K562 (cell line): Measurements from ENCODE around the gene PRRC2A. TPM values are rescaled to one million over a fixed set of nuclear protein-coding genes. Genes with fewer than 3 reads are reported as not detected.

Experiments used
- BCLAF1 ChIP-seq, 2 experiments: fragments of 450-650 bp in 1 of 2; IDR thresholded peaks; 2 replicates each; pipeline ENCODE4 v1.6.1; 2011 to 2017; ENCODE audit warnings: low read depth in 2 of 2, antibody characterized with exemption in 1 of 2, borderline replicate concordance in 1 of 2, low read length in 1 of 2, mild to moderate bottlenecking in 1 of 2, mixed read lengths in 1 of 2; ENCODE audit not compliant: control insufficient read depth in 1 of 2
- CBFA2T2 ChIP-seq: fragments of 450-650 bp; conservative IDR thresholded peaks from 2 replicates; pipeline ENCODE4 v1.6.1; 2017; ENCODE audit warnings: mild to moderate bottlenecking
- CSDE1 ChIP-seq, 2 experiments: fragments of 450-650 bp; IDR thresholded peaks; 2 replicates each; pipeline ENCODE4 v1.6.1; 2016; ENCODE audit warnings: mild to moderate bottlenecking in 1 of 2
- MTA3 ChIP-seq: fragments of 450-650 bp; formaldehyde crosslinking; IDR thresholded peaks from 2 replicates; pipeline ENCODE4 v1.6.1; 2017; ENCODE audit warnings: mild to moderate bottlenecking, borderline replicate concordance
- MTF1 ChIP-seq: fragments of 250-450 bp; sonication (Bioruptor Pico); IDR thresholded peaks from 2 replicates; pipeline ENCODE4 v1.9.0; 2021; ENCODE audit warnings: moderate library complexity, mild to moderate bottlenecking, inconsistent platforms, borderline replicate concordance
- MXI1 ChIP-seq: IDR thresholded peaks from 2 replicates; pipeline ENCODE4 v1.6.1; 2011; ENCODE audit warnings: low read depth, mild to moderate bottlenecking, improper control_type of control experiment, low read length
- NFIX ChIP-seq: fragments of 250-450 bp; sonication (Bioruptor Pico); IDR thresholded peaks from 2 replicates; pipeline ENCODE4 v1.4.0; 2020; ENCODE audit warnings: low read depth, mild to moderate bottlenecking, moderate library complexity
- OTX1 ChIP-seq: fragments of 450-650 bp; formaldehyde crosslinking; IDR thresholded peaks from 2 replicates; pipeline ENCODE4 v1.4.0; 2022; ENCODE audit warnings: mild to moderate bottlenecking
- PRDM10 ChIP-seq: fragments of 450-650 bp; IDR thresholded peaks from 2 replicates; pipeline ENCODE4 v1.6.1; 2018; ENCODE audit not compliant: partially characterized antibody
- PREB ChIP-seq: sonication (generic); formaldehyde crosslinking; IDR thresholded peaks from 2 replicates; pipeline ENCODE4 v1.8.1; 2023; ENCODE audit warnings: mild to moderate bottlenecking, missing genetic modification reagents
- RAD21 ChIP-seq, 2 experiments: fragments of 250-450 bp in 1 of 2; fragments of 450-650 bp in 1 of 2; sonication (Bioruptor Pico) in 1 of 2; formaldehyde crosslinking in 1 of 2; IDR thresholded peaks in 1 of 2; conservative IDR thresholded peaks in 1 of 2; 2 replicates each; pipeline versions ENCODE4 v1.4.0 to v1.8.0; 2020 to 2022; ENCODE audit warnings: mild to moderate bottlenecking in 2 of 2, moderate library complexity in 1 of 2
- SIX5 ChIP-seq, 2 experiments: IDR thresholded peaks; 2 replicates each; pipeline ENCODE4 v1.6.1; 2011; ENCODE audit warnings: low read length in 2 of 2, borderline replicate concordance in 1 of 2, low read depth in 1 of 2, mild to moderate bottlenecking in 1 of 2, moderate library complexity in 1 of 2; ENCODE audit not compliant: insufficient read depth in 1 of 2
- TBP ChIP-seq: optimal IDR thresholded peaks from 2 replicates; pipeline ENCODE3; 2011; ENCODE audit warnings: low read depth, low read length, improper control_type of control experiment
- TCF7L2 ChIP-seq: fragments of 150-350 bp; IDR thresholded peaks from 2 replicates; pipeline ENCODE4 v1.6.1; 2016; ENCODE audit warnings: low read depth, mild to moderate bottlenecking, low read length, moderate library complexity
- TEAD2 ChIP-seq: fragments of 450-650 bp; IDR thresholded peaks from 2 replicates; pipeline ENCODE4 v1.6.1; 2016; ENCODE audit warnings: missing genetic modification characterization, control low read depth, missing compliant biosample characterization
- USF2 ChIP-seq: sonication (generic); formaldehyde crosslinking; IDR thresholded peaks from 2 replicates; pipeline ENCODE4 v1.5.0; 2020; ENCODE audit warnings: missing genetic modification reagents
- polyA plus RNA-seq, 8 experiments: library from polyadenylated mRNA; depleted of rRNA in 4 of 8; stranded (reverse) in 5 of 8; unstranded in 3 of 8; fragments of >200 nt; fragmentation: Nextera tagmentation in 2 of 8; fragmentation: Illumina TruSeq in 1 of 8; extraction: Ambion mirVana in 2 of 8; extraction: Trizol in 1 of 8; gene quantifications; 2 replicates each; pipeline versions ENCODE4 v1.2.1 to v1.2.3, GENCODE V29; 2011 to 2014; ENCODE audit warnings: inconsistent platforms in 1 of 8, missing spikeins in 1 of 8
- total RNA-seq, 7 experiments: library from RNA; depleted of rRNA in 6 of 7; stranded (reverse); fragments of >200 nt in 6 of 7; fragmentation: Illumina TruSeq in 2 of 7; extraction: Trizol in 2 of 7; gene quantifications; 2 replicates each; pipeline versions ENCODE4 v1.2.1 to v1.2.3, GENCODE V29; 2011 to 2021; ENCODE audit warnings: low replicate concordance in 1 of 7

Gene PRRC2A
- total and polyA plus RNA-seq, 9 of the 15 experiments (the other 6 are each of a cell fraction or from before 2014, with no cell fraction given), result 1.0 to 332 (median 63.0) TPM

- peak in 1 of 2 experiments; percentile 62; a peak in 1 of 4 replicates for TF ChIP-seq BCLAF1 (IDR thresholded peaks at IDR 0.05; ENCODE audit: borderline replicate concordance in 1 of 2, control insufficient read depth in 1 of 2, low read depth in 2 of 2, low read length in 1 of 2)
- 0 out of 4 replicates have a peak, but pooled peaks of 1 of the 2 experiments have one; percentile 2 for TF ChIP-seq RAD21 (CRISPR knock-in tag; conservative IDR thresholded peaks at IDR 0.05 in 1 of 2, IDR thresholded peaks at IDR 0.05 in 1 of 2)
- no peak for TF ChIP-seq MTA3
- TF ChIP-seq CSDE1 (IDR thresholded peaks at IDR 0.05), result 0 out of 4 replicates have a peak, but pooled peaks of 1 of the 2 experiments have one; percentile 32
- TF ChIP-seq OTX1 (CRISPR knock-in tag), result no peak; the same call in 1 of the 2 replicates
- no peak for TF ChIP-seq NFIX (CRISPR knock-in tag)
- TF ChIP-seq CBFA2T2, result no peak
- no peak for TF ChIP-seq TCF7L2
- no peak for TF ChIP-seq MTF1
- TF ChIP-seq TBP, result peak; percentile 36
- no peak for TF ChIP-seq MXI1
- TF ChIP-seq TEAD2 (tag), result no peak
- no peak for TF ChIP-seq PRDM10
- TF ChIP-seq PREB (CRISPR knock-in tag), result no peak
- TF ChIP-seq USF2 (CRISPR knock-in tag), result no peak
- no peak for TF ChIP-seq SIX5 (IDR thresholded peaks at IDR 0.05; ENCODE audit: borderline replicate concordance in 1 of 2, insufficient read depth in 1 of 2, low read depth in 1 of 2, low read length in 2 of 2)
Measured at GRCh38 chr6:31663961-31664789, 43.7 kb downstream of the PRRC2A start (continued).
